Measurements from ENCODE around the gene USH1C. TPM values are rescaled to one million over a fixed set of nuclear protein-coding genes. Genes with fewer than 3 reads are reported as not detected.

USH1C gene
- total RNA-seq, 1 donor from 2014 or later = not detected

DNA sequence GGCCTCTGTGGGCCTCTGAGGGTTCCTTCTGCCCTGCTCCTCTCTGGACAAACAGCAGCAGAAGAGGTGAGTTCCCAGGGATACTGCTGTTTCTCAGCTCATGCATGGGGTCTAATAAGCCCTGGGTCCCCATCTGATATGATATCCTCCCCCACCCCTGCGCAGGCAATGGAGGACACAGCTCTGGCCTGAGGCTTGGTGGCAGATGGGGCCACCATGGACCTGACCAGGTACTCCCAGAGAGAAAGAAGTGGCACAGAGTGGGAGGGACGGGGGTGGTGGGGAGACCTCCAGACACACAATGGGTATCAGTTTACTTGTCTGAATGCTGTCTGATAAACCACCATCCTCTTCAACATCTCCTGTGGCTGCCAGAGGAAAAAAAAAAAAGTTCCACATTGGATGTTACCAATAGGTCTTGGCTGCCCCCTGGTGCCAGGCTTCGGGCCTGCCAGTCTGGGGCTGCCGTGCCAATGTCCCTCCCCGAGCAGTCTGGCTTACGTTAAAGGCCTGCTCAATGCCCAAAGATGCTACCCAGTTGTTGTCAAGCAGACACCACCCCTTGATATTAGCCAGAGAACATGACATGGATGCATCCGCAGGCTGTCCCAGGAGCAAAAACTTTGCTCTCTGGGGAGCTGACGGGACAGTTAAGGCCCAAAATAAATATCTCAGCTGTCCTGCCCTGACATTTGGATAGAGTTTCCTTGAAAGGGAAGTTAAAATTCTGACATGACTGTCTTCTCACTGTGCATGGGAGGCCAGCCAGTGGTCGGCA, 39.7 kb downstream of the USH1C start:
- H3K27ac ChIP-seq = no peak overlapping the region
- ATAC-seq = peak; percentile 83
- no peak overlapping the region for H3K4me3 ChIP-seq
- peak; percentile 88 for DNase-seq
- no peaks in the 10 kb centered on the region for H3K27me3 ChIP-seq
- TF ChIP-seq, protein P1, sequence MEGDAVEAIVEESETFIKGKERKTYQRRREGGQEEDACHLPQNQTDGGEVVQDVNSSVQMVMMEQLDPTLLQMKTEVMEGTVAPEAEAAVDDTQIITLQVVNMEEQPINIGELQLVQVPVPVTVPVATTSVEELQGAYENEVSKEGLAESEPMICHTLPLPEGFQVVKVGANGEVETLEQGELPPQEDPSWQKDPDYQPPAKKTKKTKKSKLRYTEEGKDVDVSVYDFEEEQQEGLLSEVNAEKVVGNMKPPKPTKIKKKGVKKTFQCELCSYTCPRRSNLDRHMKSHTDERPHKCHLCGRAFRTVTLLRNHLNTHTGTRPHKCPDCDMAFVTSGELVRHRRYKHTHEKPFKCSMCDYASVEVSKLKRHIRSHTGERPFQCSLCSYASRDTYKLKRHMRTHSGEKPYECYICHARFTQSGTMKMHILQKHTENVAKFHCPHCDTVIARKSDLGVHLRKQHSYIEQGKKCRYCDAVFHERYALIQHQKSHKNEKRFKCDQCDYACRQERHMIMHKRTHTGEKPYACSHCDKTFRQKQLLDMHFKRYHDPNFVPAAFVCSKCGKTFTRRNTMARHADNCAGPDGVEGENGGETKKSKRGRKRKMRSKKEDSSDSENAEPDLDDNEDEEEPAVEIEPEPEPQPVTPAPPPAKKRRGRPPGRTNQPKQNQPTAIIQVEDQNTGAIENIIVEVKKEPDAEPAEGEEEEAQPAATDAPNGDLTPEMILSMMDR (IDR thresholded peaks at IDR 0.05) = peak; percentile 93
- no peaks in the 10 kb centered on the region for H3K36me3 ChIP-seq
- intact Hi-C loops (cut with DNase I) = loop anchor here (2.0 kb wide), 1 partner anchor 120 kb away; no protein-coding TSS in a partner anchor
- H3K4me1 ChIP-seq = no peaks in the 10 kb centered on the region
- H3K9me3 ChIP-seq = no peaks in the 10 kb centered on the region

DNA sequence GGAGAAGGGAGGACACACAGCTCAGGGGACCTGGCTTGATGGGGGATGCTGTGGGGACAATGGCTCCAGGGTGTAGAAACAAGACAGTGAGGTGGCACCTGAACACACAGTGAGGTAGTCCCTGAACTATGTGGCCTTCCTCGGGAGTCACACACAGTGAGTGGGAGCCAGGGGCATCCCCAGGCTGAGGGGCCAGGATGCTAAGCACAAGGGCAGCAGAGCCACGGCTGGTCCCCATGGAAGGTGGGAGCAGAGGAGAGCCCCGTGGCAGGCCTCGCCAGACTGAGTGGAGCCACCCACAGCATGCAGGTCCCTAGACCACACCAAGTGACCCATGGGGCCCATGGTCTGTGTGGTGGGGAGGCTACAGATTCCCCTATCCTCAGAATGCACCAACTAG, 41.6 kb downstream of the USH1C start:
- intact Hi-C loops (cut with DNase I) = no loop called here
- TF ChIP-seq, protein P1 (IDR thresholded peaks at IDR 0.05) = no peak
- no peaks in the 10 kb centered on the region for H3K9me3 ChIP-seq
- no peak for DNase-seq
- H3K4me3 ChIP-seq = no peak overlapping the region
- no peak overlapping the region for H3K27ac ChIP-seq
- no peaks in the 10 kb centered on the region for H3K4me1 ChIP-seq
- no peaks in the 10 kb centered on the region for H3K27me3 ChIP-seq
- ATAC-seq = no peak
- H3K36me3 ChIP-seq = no peaks in the 10 kb centered on the region

DNA sequence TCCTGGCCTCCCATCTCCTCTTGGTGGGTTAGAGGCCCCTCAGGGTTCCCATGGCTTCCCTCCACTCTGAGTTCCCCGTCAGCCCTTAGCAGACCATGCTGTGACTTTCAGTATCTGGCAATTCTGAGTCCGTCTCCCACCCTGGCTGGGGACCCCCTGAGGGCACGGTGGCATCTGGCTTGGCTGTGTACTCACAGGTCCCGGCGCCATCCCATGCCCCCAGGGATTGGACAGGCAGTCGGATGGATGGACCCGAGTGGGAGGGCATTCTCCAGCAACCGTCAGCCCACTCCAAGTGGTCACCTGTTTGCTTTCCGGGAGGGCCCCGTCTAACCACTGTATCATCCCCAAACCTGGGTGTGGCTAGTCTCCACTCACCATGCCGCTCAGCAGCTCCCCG, 43.5 kb downstream of the USH1C start:
- no peak for DNase-seq
- no peak overlapping the region for H3K4me3 ChIP-seq
- intact Hi-C loops (cut with DNase I) = no loop called here

DNA sequence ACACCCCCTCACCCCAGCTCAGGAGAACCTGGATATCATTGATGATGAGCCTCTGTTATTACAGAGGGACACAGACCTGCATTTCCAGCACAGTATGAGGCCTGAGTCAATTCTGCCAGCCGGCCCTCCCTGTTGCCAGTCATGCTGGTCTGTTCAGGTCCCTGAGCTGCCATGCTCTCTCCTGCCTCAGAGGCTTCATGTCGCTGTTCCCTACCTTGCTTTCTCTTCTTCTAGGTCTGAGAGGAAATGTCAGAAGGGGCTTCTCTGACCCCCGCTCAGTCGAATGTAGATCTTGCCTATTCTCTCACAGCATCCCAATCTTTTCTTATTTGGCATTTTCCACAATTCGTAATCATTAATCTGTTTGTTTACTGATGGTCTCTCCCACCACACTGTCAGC, 45.7 kb downstream of the USH1C start:
- Histone ChIP-seq H3K36me3 (no peaks in the 10 kb centered on the region), H3K27ac (no peak overlapping the region), H3K9me3 (no peaks in the 10 kb centered on the region), H3K4me3 (no peak overlapping the region), H3K4me1 (no peaks in the 10 kb centered on the region), H3K27me3 (no peaks in the 10 kb centered on the region)
- ATAC-seq = no peak
- intact Hi-C loops (cut with DNase I) = no loop called here
- no peak for DNase-seq
- TF ChIP-seq, protein P1 (IDR thresholded peaks at IDR 0.05) = no peak

More for the DNA sequence above, 43.5 kb downstream of the USH1C start:
- TF ChIP-seq, protein P1 (IDR thresholded peaks at IDR 0.05) = no peak
- no peak for ATAC-seq
- H3K27ac ChIP-seq = no peak overlapping the region
- H3K9me3 ChIP-seq = no peaks in the 10 kb centered on the region
- H3K36me3 ChIP-seq = no peaks in the 10 kb centered on the region
- no peaks in the 10 kb centered on the region for H3K27me3 ChIP-seq
- no peaks in the 10 kb centered on the region for H3K4me1 ChIP-seq

DNA sequence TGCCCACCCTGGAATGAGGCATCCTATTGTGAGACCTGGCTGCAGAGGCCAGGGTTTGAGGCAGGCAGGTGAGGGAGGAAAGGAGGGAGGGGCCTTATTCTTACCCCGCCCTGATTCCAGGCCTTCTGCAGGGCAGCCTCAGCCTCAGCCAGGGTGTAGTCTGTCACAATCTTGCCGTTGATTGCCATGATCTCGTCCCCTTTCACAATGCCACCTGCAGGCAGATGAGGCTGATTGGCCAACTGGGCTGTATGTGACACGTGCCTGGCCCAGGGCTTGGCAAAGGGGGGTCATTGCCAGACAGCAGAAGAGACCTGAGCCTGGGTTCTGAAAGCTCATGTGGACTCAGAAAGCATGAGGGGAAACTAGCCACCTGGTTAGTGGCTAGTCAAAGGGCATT, 46.2 kb downstream of the USH1C start:
- DNase-seq = no peak
- TF ChIP-seq, protein P1 (IDR thresholded peaks at IDR 0.05) = no peak
- Histone ChIP-seq H3K4me1 (no peaks in the 10 kb centered on the region), H3K4me3 (no peak overlapping the region), H3K36me3 (no peaks in the 10 kb centered on the region), H3K9me3 (no peaks in the 10 kb centered on the region), H3K27me3 (no peaks in the 10 kb centered on the region), H3K27ac (no peak overlapping the region)
- peak; percentile 26 for ATAC-seq
- intact Hi-C loops (cut with DNase I) = no loop called here
